ENCODE data around the gene ERC2.

The ERC2 gene

DNA sequence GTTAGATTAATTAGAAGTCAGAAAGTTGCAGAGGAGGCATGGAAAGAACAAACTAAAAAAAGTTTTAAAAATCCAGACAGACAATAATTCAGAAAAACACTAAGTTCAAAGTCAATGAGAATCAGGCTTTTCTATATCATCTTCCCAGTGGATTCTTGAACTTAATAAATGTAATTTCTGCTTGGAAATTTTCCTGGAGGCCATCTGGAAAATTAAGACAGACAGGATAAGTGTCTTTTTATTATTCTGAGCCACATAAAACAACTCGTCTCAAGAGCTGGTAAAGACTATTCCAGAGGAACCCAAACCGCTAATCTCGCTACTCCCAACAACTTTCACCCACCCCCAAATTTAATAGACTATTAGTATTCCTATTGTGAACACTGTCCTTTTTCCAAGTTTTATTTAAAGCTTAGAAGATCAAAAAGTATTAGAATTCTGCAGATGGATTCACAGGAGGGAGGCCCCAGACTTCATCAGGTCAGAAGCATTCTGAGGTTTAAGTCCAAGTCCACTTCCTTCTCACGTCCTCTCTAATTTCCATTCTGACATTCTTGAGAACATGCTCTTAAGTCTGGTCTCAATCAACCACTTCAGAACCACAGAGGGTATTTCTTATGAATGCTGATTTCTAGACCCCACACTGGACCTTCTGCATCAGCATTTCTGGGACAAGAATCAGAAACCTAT is 61.3 kb downstream of the ERC2 start:
- Histone ChIP-seq H3K4me3 (ENCODE audit: severe bottlenecking) (no peak overlapping the region), H3K27me3 (ENCODE audit: insufficient read depth, poor library complexity, severe bottlenecking) (no peaks in the 10 kb centered on the region), H3K36me3 (ENCODE audit: low read depth) (no peaks in the 10 kb centered on the region), H3K4me1 (ENCODE audit: insufficient read depth, poor library complexity, severe bottlenecking) (no peaks in the 10 kb centered on the region), H3K9me3 (ENCODE audit: severe bottlenecking) (no peaks in the 10 kb centered on the region), H3K27ac (ENCODE audit: poor library complexity, severe bottlenecking) (no peak overlapping the region)
- ATAC-seq (ENCODE audit: low read depth): no peak
- no peak for TF ChIP-seq CTCF (IDR thresholded peaks at IDR 0.05; ENCODE audit: poor library complexity, severe bottlenecking)
- DNase-seq (ENCODE audit: low spot score): no peak

DNA sequence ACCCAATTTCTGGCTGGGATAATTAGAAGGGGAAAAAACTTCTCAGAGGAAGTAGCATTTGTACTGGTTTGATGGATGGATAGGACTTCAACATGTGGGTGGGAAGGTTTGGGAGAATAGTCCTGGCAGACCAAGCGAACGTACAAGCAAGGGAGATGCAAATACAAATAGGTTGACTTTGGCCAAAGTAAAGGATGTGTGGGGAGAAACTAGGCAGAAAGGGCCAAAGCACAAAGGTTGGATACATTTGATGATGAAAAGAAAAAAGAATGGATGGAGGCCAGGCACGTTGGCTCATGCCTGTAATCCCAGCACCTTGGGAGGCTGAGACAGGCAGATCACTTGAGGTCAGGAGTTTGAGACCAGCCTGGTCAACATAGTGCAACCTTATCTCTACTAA is 63.4 kb downstream of the ERC2 start:
- ATAC-seq (ENCODE audit: low read depth): no peak
- TF ChIP-seq CTCF (IDR thresholded peaks at IDR 0.05; ENCODE audit: poor library complexity, severe bottlenecking): no peak
- H3K36me3 ChIP-seq (ENCODE audit: low read depth): no peaks in the 10 kb centered on the region

DNA sequence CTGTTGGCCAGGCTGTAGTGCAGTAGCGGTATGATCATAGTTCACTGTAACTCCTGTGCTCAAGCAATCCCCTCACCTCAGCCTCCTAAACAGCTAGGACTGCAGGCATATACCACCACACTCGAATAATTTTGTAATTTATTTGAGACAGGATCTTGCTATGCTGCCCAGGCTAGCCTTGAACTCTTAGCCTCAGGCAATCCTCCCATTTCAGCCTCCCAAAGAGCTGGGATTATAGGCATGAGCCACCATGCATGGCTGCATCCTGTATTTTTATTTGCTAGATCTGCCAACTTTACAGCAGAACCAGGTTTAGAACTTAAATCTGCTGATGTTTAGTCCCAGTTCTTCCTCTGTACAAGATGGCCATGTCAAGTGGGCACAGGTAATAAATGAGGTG is 69.6 kb downstream of the ERC2 start:
- Histone ChIP-seq H3K36me3 (ENCODE audit: low read depth) (no peaks in the 10 kb centered on the region), H3K27ac (ENCODE audit: poor library complexity, severe bottlenecking) (no peak overlapping the region), H3K9me3 (ENCODE audit: severe bottlenecking) (no peaks in the 10 kb centered on the region), H3K27me3 (ENCODE audit: insufficient read depth, poor library complexity, severe bottlenecking) (peaks cover 14% of the 10 kb centered on the region), H3K4me1 (ENCODE audit: insufficient read depth, poor library complexity, severe bottlenecking) (no peaks in the 10 kb centered on the region), H3K4me3 (ENCODE audit: severe bottlenecking) (no peak overlapping the region)
- ATAC-seq (ENCODE audit: low read depth) (no peak), DNase-seq (ENCODE audit: low spot score) (no peak)
- no peak for TF ChIP-seq CTCF (IDR thresholded peaks at IDR 0.05; ENCODE audit: poor library complexity, severe bottlenecking)

More for the DNA sequence above, 63.4 kb downstream of the ERC2 start:
- Histone ChIP-seq H3K27ac (ENCODE audit: poor library complexity, severe bottlenecking) (no peak overlapping the region), H3K4me1 (ENCODE audit: insufficient read depth, poor library complexity, severe bottlenecking) (no peaks in the 10 kb centered on the region), H3K27me3 (ENCODE audit: insufficient read depth, poor library complexity, severe bottlenecking) (peaks cover 6% of the 10 kb centered on the region), H3K9me3 (ENCODE audit: severe bottlenecking) (no peaks in the 10 kb centered on the region), H3K4me3 (ENCODE audit: severe bottlenecking) (no peak overlapping the region)
- DNase-seq (ENCODE audit: low spot score): no peak

GRCh38 chr3:56397798-56398197 is 70.5 kb downstream of the ERC2 start:
- TF ChIP-seq CTCF (IDR thresholded peaks at IDR 0.05; ENCODE audit: poor library complexity, severe bottlenecking): no peak
- DNase-seq (ENCODE audit: low spot score): no peak
- H3K4me3 ChIP-seq (ENCODE audit: severe bottlenecking): no peak overlapping the region
- no peak overlapping the region for H3K27ac ChIP-seq (ENCODE audit: poor library complexity, severe bottlenecking)
- no peaks in the 10 kb centered on the region for H3K4me1 ChIP-seq (ENCODE audit: insufficient read depth, poor library complexity, severe bottlenecking)
- no peaks in the 10 kb centered on the region for H3K36me3 ChIP-seq (ENCODE audit: low read depth)
- H3K27me3 ChIP-seq (ENCODE audit: insufficient read depth, poor library complexity, severe bottlenecking): peaks cover 14% of the 10 kb centered on the region
- H3K9me3 ChIP-seq (ENCODE audit: severe bottlenecking): no peaks in the 10 kb centered on the region
- ATAC-seq (ENCODE audit: low read depth): no peak

- Histone ChIP-seq H3K36me3 (ENCODE audit: low read depth) (no peaks in the 10 kb centered on the region), H3K4me1 (ENCODE audit: insufficient read depth, poor library complexity, severe bottlenecking) (no peaks in the 10 kb centered on the region), H3K27me3 (ENCODE audit: insufficient read depth, poor library complexity, severe bottlenecking) (no peaks in the 10 kb centered on the region), H3K27ac (ENCODE audit: poor library complexity, severe bottlenecking) (no peak overlapping the region), H3K4me3 (ENCODE audit: severe bottlenecking) (no peak overlapping the region), H3K9me3 (ENCODE audit: severe bottlenecking) (no peaks in the 10 kb centered on the region)
- no peak for TF ChIP-seq CTCF (IDR thresholded peaks at IDR 0.05; ENCODE audit: poor library complexity, severe bottlenecking)
- DNase-seq (ENCODE audit: low spot score): no peak
- no peak for ATAC-seq (ENCODE audit: low read depth)
Observed at GRCh38 chr3:56389183-56389830, 79.0 kb downstream of the ERC2 start.

Measured in RWPE2 (cell line).